ENCODE results near the gene TSPAN31.

Gene TSPAN31

GRCh38 chr12:57722716-57723629 lies 21.9 kb upstream of the TSPAN31 start:
- no peak for DNase-seq (ENCODE audit: low spot score)

- DNase-seq (ENCODE audit: low spot score) = no peak
Observed at GRCh38 chr12:57723630-57723962, 21.2 kb upstream of the TSPAN31 start.

GRCh38 chr12:57724003-57724935 lies 20.6 kb upstream of the TSPAN31 start:
- DNase-seq (ENCODE audit: low spot score) = no peak

- DNase-seq (ENCODE audit: low spot score) = no peak
Observed at GRCh38 chr12:57724936-57725740, 19.7 kb upstream of the TSPAN31 start.

GRCh38 chr12:57725851-57726150 lies 19.0 kb upstream of the TSPAN31 start:
- no peak for DNase-seq (ENCODE audit: low spot score)

GRCh38 chr12:57726151-57726883 lies 18.5 kb upstream of the TSPAN31 start:
- peak; percentile 75 for DNase-seq (ENCODE audit: low spot score)

GRCh38 chr12:57726884-57727757 lies 17.7 kb upstream of the TSPAN31 start:
- peak; percentile 19 for DNase-seq (ENCODE audit: low spot score)

GRCh38 chr12:57727758-57728395 lies 17.0 kb upstream of the TSPAN31 start:
- peak; percentile 45 for DNase-seq (ENCODE audit: low spot score)

GRCh38 chr12:57729321-57729844 lies 15.5 kb upstream of the TSPAN31 start:
- no peak for DNase-seq (ENCODE audit: low spot score)

- DNase-seq (ENCODE audit: low spot score) = no peak
Observed at GRCh38 chr12:57730336-57731067, 14.3 kb upstream of the TSPAN31 start.

- no peak for DNase-seq (ENCODE audit: low spot score)
Observed at GRCh38 chr12:57731411-57732080, 13.3 kb upstream of the TSPAN31 start.

GRCh38 chr12:57732270-57732669 lies 12.6 kb upstream of the TSPAN31 start:
- DNase-seq (ENCODE audit: low spot score) = no peak

- DNase-seq (ENCODE audit: low spot score) = no peak
Observed at GRCh38 chr12:57732726-57733593, 11.9 kb upstream of the TSPAN31 start.

GRCh38 chr12:57733928-57734327 lies 10.9 kb upstream of the TSPAN31 start:
- DNase-seq (ENCODE audit: low spot score) = no peak

GRCh38 chr12:57734591-57734990 lies 10.2 kb upstream of the TSPAN31 start:
- DNase-seq (ENCODE audit: low spot score) = no peak

GRCh38 chr12:57735198-57735855 lies 9.5 kb upstream of the TSPAN31 start:
- no peak for DNase-seq (ENCODE audit: low spot score)
